ENCODE results near the gene GNAT1.

Gene GNAT1

GRCh38 chr3:50204804-50205412 is 13.5 kb downstream of the GNAT1 start, which contains the start of gene SLC38A3:
SLC38A3 (plus strand) TSS chr3:50205271; CDS start chr3:50214200, 8,929 bp downstream.
- peaks cover 29% of the 10 kb centered on the region for H3K27me3 ChIP-seq (ENCODE audit: low read depth, low read length)
- H3K4me3 ChIP-seq (ENCODE audit: low read length) = no peak within 1 kb of the TSS
- no peak within 1 kb of the TSS for H2AFZ ChIP-seq (ENCODE audit: low read depth, low read length)
- no peaks in the 10 kb centered on the region for H4K20me1 ChIP-seq (ENCODE audit: insufficient read depth, low read length)
- TF ChIP-seq CTCF (IDR thresholded peaks at IDR 0.05; ENCODE audit: low read depth, low read length) (no peak), EZH2phosphoT487 (IDR thresholded peaks at IDR 0.05; ENCODE audit: low read depth) (no peak)
- H3K9me3 ChIP-seq (ENCODE audit: insufficient read depth, low read length) = no peaks in the 10 kb centered on the region
- no peaks in the 10 kb centered on the region for H3K4me1 ChIP-seq (ENCODE audit: low read length)
- H3K79me2 ChIP-seq (ENCODE audit: low read length) = no peaks in the 10 kb centered on the region
- no peak within 1 kb of the TSS for H3K4me2 ChIP-seq (ENCODE audit: low read length)
- no peak within 1 kb of the TSS for H3K9ac ChIP-seq (ENCODE audit: low read length)
- no peak within 1 kb of the TSS for H3K27ac ChIP-seq (ENCODE audit: low read length)
- H3K36me3 ChIP-seq (replicated peaks; ENCODE audit: low read depth, low read length) = no peaks in the 10 kb centered on the region

GRCh38 chr3:50205413-50206276 is 14.2 kb downstream of the GNAT1 start:
- Histone ChIP-seq H4K20me1 (ENCODE audit: insufficient read depth, low read length) (no peaks in the 10 kb centered on the region), H3K27me3 (ENCODE audit: low read depth, low read length) (peaks cover 29% of the 10 kb centered on the region), H3K9ac (ENCODE audit: low read length) (no peak overlapping the region), H3K4me2 (ENCODE audit: low read length) (no peak overlapping the region), H3K79me2 (ENCODE audit: low read length) (no peaks in the 10 kb centered on the region), H3K4me1 (ENCODE audit: low read length) (no peaks in the 10 kb centered on the region), H3K9me3 (ENCODE audit: insufficient read depth, low read length) (no peaks in the 10 kb centered on the region), H2AFZ (ENCODE audit: low read depth, low read length) (no peak overlapping the region), H3K36me3 (replicated peaks; ENCODE audit: low read depth, low read length) (no peaks in the 10 kb centered on the region), H3K27ac (ENCODE audit: low read length) (no peak overlapping the region), H3K4me3 (ENCODE audit: low read length) (no peak overlapping the region)
- TF ChIP-seq CTCF (IDR thresholded peaks at IDR 0.05; ENCODE audit: low read depth, low read length) (no peak), EZH2phosphoT487 (IDR thresholded peaks at IDR 0.05; ENCODE audit: low read depth) (no peak)

GRCh38 chr3:50207359-50208042 is 16.1 kb downstream of the GNAT1 start:
- H3K4me3 ChIP-seq (ENCODE audit: low read length) = no peak overlapping the region

More at GRCh38 chr3:50207359-50208042, 16.1 kb downstream of the GNAT1 start:
- Histone ChIP-seq H3K4me2 (ENCODE audit: low read length) (no peak overlapping the region), H3K9ac (ENCODE audit: low read length) (no peak overlapping the region), H3K4me1 (ENCODE audit: low read length) (no peaks in the 10 kb centered on the region), H3K9me3 (ENCODE audit: insufficient read depth, low read length) (no peaks in the 10 kb centered on the region), H3K27ac (ENCODE audit: low read length) (no peak overlapping the region), H2AFZ (ENCODE audit: low read depth, low read length) (no peak overlapping the region), H4K20me1 (ENCODE audit: insufficient read depth, low read length) (no peaks in the 10 kb centered on the region), H3K79me2 (ENCODE audit: low read length) (no peaks in the 10 kb centered on the region), H3K36me3 (replicated peaks; ENCODE audit: low read depth, low read length) (no peaks in the 10 kb centered on the region), H3K27me3 (ENCODE audit: low read depth, low read length) (peaks cover 18% of the 10 kb centered on the region)
- TF ChIP-seq CTCF (IDR thresholded peaks at IDR 0.05; ENCODE audit: low read depth, low read length) = no peak
- no peak for TF ChIP-seq EZH2phosphoT487 (IDR thresholded peaks at IDR 0.05; ENCODE audit: low read depth)

Measured in OCI-LY3 (cell line).